ENCODE data around the gene MED27.

The MED27 gene

DNA sequence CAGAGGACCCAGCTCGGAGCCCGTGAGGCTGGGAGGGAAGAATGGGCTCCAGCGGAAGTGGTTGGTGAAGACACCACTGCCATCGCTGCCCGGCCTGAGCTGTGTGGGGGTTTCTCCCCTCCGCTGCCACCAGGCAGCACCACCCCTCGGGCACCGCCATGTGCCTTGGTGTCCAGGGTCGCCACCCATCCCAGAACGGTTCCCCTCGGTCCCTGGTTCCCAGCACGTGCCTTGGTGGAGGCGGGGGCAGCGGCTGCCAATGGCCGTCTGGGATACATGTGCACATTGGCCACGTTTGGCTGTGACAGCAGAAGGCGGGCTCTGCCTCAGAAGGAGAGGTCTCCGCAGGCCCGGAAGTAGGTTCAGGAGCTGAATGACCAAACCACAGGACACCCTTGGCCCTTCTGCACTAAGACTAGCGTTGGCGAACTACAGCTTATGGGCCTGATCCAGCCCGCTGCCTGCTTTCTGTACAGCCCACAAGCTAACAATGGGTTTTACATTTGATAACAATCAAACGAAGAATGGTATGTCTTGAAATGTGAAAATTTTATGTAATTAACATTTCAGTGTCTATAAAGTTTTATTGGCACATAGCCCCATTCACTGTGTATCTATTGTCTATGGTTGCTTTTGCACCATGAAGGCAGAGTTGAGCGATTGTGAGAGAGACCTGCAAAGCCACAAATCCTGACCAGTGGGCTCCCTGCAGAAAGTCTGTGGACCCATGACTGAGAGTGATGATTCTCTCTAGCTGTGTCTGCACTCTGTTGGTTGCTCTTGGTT is 248.1 kb downstream of the MED27 start:
- Histone ChIP-seq H3K27ac (no peak overlapping the region), H3K4me3 (ENCODE audit: low read depth in 1 of 2, low read length in 1 of 2) (no peak overlapping the region), H3K27me3 (peaks cover 33% of the 10 kb centered on the region), H3K36me3 (no peaks in the 10 kb centered on the region), H3K9me3 (no peaks in the 10 kb centered on the region), H3K4me1 (ENCODE audit: control insufficient read depth in 1 of 2, insufficient read depth in 1 of 2, low read depth in 1 of 2, low read length in 1 of 2) (no peaks in the 10 kb centered on the region)
- no peak for TF ChIP-seq CTCF (IDR thresholded peaks at IDR 0.05)

GRCh38 chr9:131827821-131828369 is 251.8 kb downstream of the MED27 start:
- Histone ChIP-seq H3K4me1 (ENCODE audit: control insufficient read depth in 1 of 2, insufficient read depth in 1 of 2, low read depth in 1 of 2, low read length in 1 of 2) (no peaks in the 10 kb centered on the region), H3K27ac (no peak overlapping the region), H3K4me3 (ENCODE audit: low read depth in 1 of 2, low read length in 1 of 2) (no peak overlapping the region), H3K9me3 (no peaks in the 10 kb centered on the region), H3K27me3 (peaks cover 45% of the 10 kb centered on the region), H3K36me3 (no peaks in the 10 kb centered on the region)
- no peak for TF ChIP-seq CTCF (IDR thresholded peaks at IDR 0.05)

DNA sequence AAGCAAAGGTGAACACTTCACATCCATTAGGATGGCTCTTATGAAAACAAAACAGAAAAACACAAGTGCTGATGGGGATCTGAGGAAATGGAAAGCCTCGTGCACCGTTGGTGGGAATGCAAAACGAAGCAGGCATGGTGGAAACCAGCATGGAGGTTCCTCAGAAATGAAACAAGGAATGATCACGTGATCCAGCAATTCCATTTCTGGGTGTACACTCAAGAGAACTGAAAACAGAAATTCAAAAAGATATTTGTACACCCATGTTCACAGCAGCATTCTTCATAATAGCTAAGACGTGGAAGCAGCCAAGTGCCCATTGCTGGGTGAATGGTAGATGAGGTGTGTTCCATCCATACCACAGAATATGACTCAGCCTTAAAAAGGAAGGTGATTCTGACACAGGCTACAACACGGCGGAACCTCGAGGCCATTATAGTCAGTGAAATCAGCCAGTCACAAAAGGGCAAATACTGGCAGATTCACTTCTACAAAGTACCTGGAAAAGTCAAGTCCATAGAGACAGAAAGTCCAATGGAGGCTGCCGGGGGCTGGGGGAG is 252.6 kb downstream of the MED27 start:
- Histone ChIP-seq H3K4me3 (ENCODE audit: low read depth in 1 of 2, low read length in 1 of 2) (no peak overlapping the region), H3K36me3 (no peaks in the 10 kb centered on the region), H3K27ac (no peak overlapping the region), H3K9me3 (no peaks in the 10 kb centered on the region), H3K27me3 (peaks cover 48% of the 10 kb centered on the region), H3K4me1 (ENCODE audit: control insufficient read depth in 1 of 2, insufficient read depth in 1 of 2, low read depth in 1 of 2, low read length in 1 of 2) (no peaks in the 10 kb centered on the region)
- no peak for TF ChIP-seq CTCF (IDR thresholded peaks at IDR 0.05)

DNA sequence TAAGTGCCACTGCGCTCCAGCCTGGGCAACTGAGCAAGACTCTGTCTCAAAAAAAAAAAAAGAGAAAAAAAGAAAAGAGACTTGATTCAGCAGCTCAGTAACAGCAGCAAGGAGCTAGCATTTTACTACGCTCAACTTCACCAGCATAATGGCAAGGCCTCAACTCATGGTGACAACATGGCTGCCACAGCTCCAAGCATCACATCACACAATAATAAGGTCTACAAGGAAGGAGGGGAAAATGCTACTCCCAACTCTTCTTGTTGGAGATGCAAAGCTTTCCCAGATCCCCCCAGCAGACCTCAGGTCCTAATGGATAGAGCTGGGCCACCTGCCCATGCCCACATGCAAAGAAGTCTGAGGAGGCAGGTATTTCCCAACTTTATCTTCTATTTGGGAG is 253.6 kb downstream of the MED27 start:
- Histone ChIP-seq H3K27me3 (peaks cover 50% of the 10 kb centered on the region), H3K36me3 (no peaks in the 10 kb centered on the region), H3K4me3 (ENCODE audit: low read depth in 1 of 2, low read length in 1 of 2) (no peak overlapping the region), H3K9me3 (no peaks in the 10 kb centered on the region), H3K27ac (no peak overlapping the region), H3K4me1 (ENCODE audit: control insufficient read depth in 1 of 2, insufficient read depth in 1 of 2, low read depth in 1 of 2, low read length in 1 of 2) (no peaks in the 10 kb centered on the region)
- no peak for TF ChIP-seq CTCF (IDR thresholded peaks at IDR 0.05)

- Histone ChIP-seq H3K36me3 (no peaks in the 10 kb centered on the region), H3K27me3 (peaks cover 58% of the 10 kb centered on the region), H3K27ac (no peak overlapping the region), H3K4me3 (ENCODE audit: low read depth in 1 of 2, low read length in 1 of 2) (no peak overlapping the region), H3K9me3 (no peaks in the 10 kb centered on the region), H3K4me1 (ENCODE audit: control insufficient read depth in 1 of 2, insufficient read depth in 1 of 2, low read depth in 1 of 2, low read length in 1 of 2) (no peaks in the 10 kb centered on the region)
- TF ChIP-seq CTCF (IDR thresholded peaks at IDR 0.05): no peak
These were observed 254.6 kb downstream of the MED27 start for GRCh38 chr9:131824953-131825495.
